ENCODE data around the gene SNX8. TPM values are rescaled to one million over a fixed set of nuclear protein-coding genes. Genes with fewer than 3 reads are reported as not detected.

The SNX8 gene
- total RNA-seq, 2 experiments from 2014 or later = 12.1 to 42.0 TPM

- intact Hi-C loops (cut with micrococcal nuclease; ENCODE audit: unreplicated experiment) = no loop called here
- H3K4me1 ChIP-seq (ENCODE audit: insufficient read depth, low read length, poor library complexity, severe bottlenecking) = peaks cover 17% of the 10 kb centered on the region
- H3K36me3 ChIP-seq (ENCODE audit: insufficient read depth, low read length) = peaks cover 30% of the 10 kb centered on the region; the same call in 1 of the 2 replicates
- no peak overlapping the region for H3K4me3 ChIP-seq (ENCODE audit: low read depth, low read length, poor library complexity, severe bottlenecking)
- no peak overlapping the region for H2AFZ ChIP-seq (ENCODE audit: low read length)
- no peak overlapping the region for H3K27ac ChIP-seq (ENCODE audit: low read depth, low read length, poor library complexity, severe bottlenecking)
- no peak overlapping the region for H3K4me2 ChIP-seq (ENCODE audit: low read length)
- no peaks in the 10 kb centered on the region for H3K9me2 ChIP-seq (ENCODE audit: insufficient read depth, low read length)
- CTCF ChIA-PET (ENCODE audit: unreplicated experiment) = no interaction called here
- H3K9me3 ChIP-seq (ENCODE audit: low read length) = no peaks in the 10 kb centered on the region
- no peak for TF ChIP-seq EZH2phosphoT487 (IDR thresholded peaks at IDR 0.05; ENCODE audit: borderline replicate concordance, low read depth, low read length)
- no peaks in the 10 kb centered on the region for H4K20me1 ChIP-seq (ENCODE audit: insufficient read depth, low read length)
- POLR2A ChIA-PET = no interaction called here
- no peaks in the 10 kb centered on the region for H3K79me2 ChIP-seq (ENCODE audit: insufficient read depth, low read depth, low read length)
- no peak for DNase-seq (ENCODE audit: low spot score)
- no TSS peak for BruUV-seq (replicated peaks)
These were observed 58.8 kb downstream of the SNX8 start for GRCh38 chr7:2255145-2256139.

- no peak for TF ChIP-seq CTCF (conservative IDR thresholded peaks at IDR 0.05; ENCODE audit: low read length)
- no peak for TF ChIP-seq EZH2phosphoT487 (IDR thresholded peaks at IDR 0.05; ENCODE audit: borderline replicate concordance, low read depth, low read length)
- peaks cover 13% of the 10 kb centered on the region for H3K4me1 ChIP-seq (ENCODE audit: insufficient read depth, low read length, poor library complexity, severe bottlenecking)
- H3K9me2 ChIP-seq (ENCODE audit: insufficient read depth, low read length) = no peaks in the 10 kb centered on the region
- no TSS peak for BruUV-seq (replicated peaks)
- no peaks in the 10 kb centered on the region for H4K20me1 ChIP-seq (ENCODE audit: insufficient read depth, low read length)
- ChIA-PET CTCF (ENCODE audit: unreplicated experiment) (no interaction called here), POLR2A (no interaction called here)
- DNase-seq (ENCODE audit: low spot score) = no peak
- no peak overlapping the region for H3K4me3 ChIP-seq (ENCODE audit: low read depth, low read length, poor library complexity, severe bottlenecking)
- no peaks in the 10 kb centered on the region for H3K79me2 ChIP-seq (ENCODE audit: insufficient read depth, low read depth, low read length)
- H3K4me2 ChIP-seq (ENCODE audit: low read length) = no peak overlapping the region
- intact Hi-C loops (cut with micrococcal nuclease; ENCODE audit: unreplicated experiment) = no loop called here
- H3K36me3 ChIP-seq (ENCODE audit: insufficient read depth, low read length) = peaks cover 32% of the 10 kb centered on the region; the same call in 1 of the 2 replicates
- no peaks in the 10 kb centered on the region for H3K9me3 ChIP-seq (ENCODE audit: low read length)
- H3K27ac ChIP-seq (ENCODE audit: low read depth, low read length, poor library complexity, severe bottlenecking) = no peak overlapping the region
- H2AFZ ChIP-seq (ENCODE audit: low read length) = no peak overlapping the region
These were observed 59.7 kb downstream of the SNX8 start for GRCh38 chr7:2254429-2255144.

GRCh38 chr7:2253525-2254244, 60.6 kb downstream of the SNX8 start:
- intact Hi-C loops (cut with micrococcal nuclease; ENCODE audit: unreplicated experiment) = no loop called here
- Histone ChIP-seq H3K27ac (ENCODE audit: low read depth, low read length, poor library complexity, severe bottlenecking) (no peak overlapping the region), H3K79me2 (ENCODE audit: insufficient read depth, low read depth, low read length) (no peaks in the 10 kb centered on the region), H3K9me3 (ENCODE audit: low read length) (no peaks in the 10 kb centered on the region), H2AFZ (ENCODE audit: low read length) (no peak overlapping the region), H4K20me1 (ENCODE audit: insufficient read depth, low read length) (no peaks in the 10 kb centered on the region), H3K9me2 (ENCODE audit: insufficient read depth, low read length) (no peaks in the 10 kb centered on the region), H3K4me1 (ENCODE audit: insufficient read depth, low read length, poor library complexity, severe bottlenecking) (peaks cover 4% of the 10 kb centered on the region), H3K4me2 (ENCODE audit: low read length) (no peak overlapping the region), H3K4me3 (ENCODE audit: low read depth, low read length, poor library complexity, severe bottlenecking) (no peak overlapping the region), H3K36me3 (ENCODE audit: insufficient read depth, low read length) (peaks cover 32% of the 10 kb centered on the region; the same call in 1 of the 2 replicates)
- no TSS peak for BruUV-seq (replicated peaks)
- ChIA-PET POLR2A (no interaction called here), CTCF (ENCODE audit: unreplicated experiment) (no interaction called here)
- TF ChIP-seq CTCF (conservative IDR thresholded peaks at IDR 0.05; ENCODE audit: low read length) (no peak), EZH2phosphoT487 (IDR thresholded peaks at IDR 0.05; ENCODE audit: borderline replicate concordance, low read depth, low read length) (no peak)
- no peak for DNase-seq (ENCODE audit: low spot score)

Data from OCI-LY7 (cell line).